ENCODE results near the gene AFAP1.

AFAP1 gene

DNA sequence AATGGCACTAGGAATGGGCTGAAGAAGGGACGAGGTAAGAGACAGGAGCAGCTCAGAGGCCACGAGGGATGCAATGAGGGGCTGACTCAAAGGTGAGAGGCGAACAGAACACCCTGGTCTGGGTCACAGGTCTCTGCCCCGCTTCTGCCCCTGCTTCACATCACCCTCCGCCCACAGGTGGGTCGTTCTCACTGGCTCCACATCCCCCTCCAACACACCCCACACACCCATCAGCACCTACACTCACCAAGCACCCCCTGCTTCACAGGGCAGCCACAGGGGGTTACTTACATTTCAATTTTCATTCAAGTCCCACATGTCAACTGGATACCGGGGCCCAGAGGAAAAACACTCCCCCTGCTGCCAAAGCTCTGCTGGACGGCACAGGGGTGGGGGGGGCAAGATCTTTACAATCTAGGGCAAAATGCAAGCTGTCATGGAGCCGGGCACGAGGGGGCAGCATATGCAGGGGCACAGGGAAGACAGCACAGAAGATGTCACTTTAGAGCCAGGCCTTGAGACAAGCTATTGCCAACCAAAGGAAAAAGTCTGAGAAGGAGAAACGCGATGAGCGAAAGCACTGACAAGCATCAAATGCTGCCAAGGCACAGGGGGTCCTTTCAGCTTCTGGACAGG, 94.0 kb downstream of the AFAP1 start:
- H3K4me3 ChIP-seq (ENCODE audit: low read depth, low read length) = no peak overlapping the region
- DNase-seq (ENCODE audit: low read depth) = no peak
- TF ChIP-seq, protein P1, sequence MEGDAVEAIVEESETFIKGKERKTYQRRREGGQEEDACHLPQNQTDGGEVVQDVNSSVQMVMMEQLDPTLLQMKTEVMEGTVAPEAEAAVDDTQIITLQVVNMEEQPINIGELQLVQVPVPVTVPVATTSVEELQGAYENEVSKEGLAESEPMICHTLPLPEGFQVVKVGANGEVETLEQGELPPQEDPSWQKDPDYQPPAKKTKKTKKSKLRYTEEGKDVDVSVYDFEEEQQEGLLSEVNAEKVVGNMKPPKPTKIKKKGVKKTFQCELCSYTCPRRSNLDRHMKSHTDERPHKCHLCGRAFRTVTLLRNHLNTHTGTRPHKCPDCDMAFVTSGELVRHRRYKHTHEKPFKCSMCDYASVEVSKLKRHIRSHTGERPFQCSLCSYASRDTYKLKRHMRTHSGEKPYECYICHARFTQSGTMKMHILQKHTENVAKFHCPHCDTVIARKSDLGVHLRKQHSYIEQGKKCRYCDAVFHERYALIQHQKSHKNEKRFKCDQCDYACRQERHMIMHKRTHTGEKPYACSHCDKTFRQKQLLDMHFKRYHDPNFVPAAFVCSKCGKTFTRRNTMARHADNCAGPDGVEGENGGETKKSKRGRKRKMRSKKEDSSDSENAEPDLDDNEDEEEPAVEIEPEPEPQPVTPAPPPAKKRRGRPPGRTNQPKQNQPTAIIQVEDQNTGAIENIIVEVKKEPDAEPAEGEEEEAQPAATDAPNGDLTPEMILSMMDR (IDR thresholded peaks at IDR 0.05; ENCODE audit: control insufficient read depth, extremely low read depth, insufficient read depth) = 0 out of 2 replicates have a peak, but pooled peaks have one; percentile 20

DNA sequence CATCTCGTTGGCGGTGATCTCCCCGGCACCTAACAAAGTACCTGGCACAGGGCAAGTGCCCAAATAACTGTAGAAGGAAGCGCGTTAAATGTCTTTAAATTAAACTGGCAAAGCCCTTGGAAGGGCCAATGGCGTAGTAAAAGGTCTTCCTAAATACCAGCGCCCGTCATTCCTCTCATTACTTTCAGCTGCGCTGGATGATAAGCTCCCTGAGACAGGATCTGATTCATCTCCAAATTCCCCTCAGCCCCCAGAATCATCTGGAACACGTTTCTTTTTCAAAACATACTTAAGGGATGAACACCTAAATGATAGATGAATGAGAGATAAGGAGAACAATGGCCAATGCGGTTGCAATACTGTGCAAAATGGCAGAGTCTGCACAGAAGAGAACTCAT, 95.1 kb downstream of the AFAP1 start:
- TF ChIP-seq, protein P1 (IDR thresholded peaks at IDR 0.05; ENCODE audit: control insufficient read depth, extremely low read depth, insufficient read depth) = no peak
- no peak for DNase-seq (ENCODE audit: low read depth)

DNA sequence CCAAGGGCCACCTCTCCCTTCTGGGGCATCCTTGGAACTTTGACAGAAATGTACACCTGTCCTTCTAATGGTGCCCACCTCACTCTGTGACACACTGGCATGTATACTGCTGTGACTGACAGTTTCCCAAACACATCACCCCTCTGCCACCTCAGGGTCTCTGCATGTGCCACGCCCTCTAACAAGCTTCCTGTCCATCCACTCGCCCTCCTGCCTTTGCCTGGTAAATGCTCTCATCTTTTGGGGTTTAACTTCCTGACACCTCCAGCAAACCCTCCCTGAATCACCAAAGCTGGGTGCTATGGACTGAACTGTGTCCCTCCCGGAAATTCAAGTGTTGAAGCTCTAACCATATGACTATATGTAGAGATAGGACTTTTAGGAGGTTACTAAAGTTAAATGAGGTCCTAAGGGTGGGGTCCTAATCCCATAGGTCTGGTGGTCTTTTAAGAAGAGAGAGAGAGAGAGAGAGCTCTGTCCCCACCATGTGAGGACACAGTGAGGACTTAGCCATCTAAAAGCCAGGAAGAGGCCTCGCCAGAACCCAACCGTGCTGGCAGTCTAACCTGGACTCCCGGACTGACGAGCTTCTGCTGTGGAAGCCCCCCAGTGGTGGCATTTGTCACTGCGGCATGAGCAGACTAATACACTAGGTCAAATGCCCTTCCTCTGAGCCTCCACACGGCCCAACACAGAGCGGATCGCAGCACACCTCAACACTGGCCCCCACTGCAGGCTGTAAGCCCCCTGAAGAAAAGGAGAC, 95.6 kb downstream of the AFAP1 start:
- TF ChIP-seq, protein P1 (IDR thresholded peaks at IDR 0.05; ENCODE audit: control insufficient read depth, extremely low read depth, insufficient read depth) = peak; percentile 54
- H3K4me3 ChIP-seq (ENCODE audit: low read depth, low read length) = no peak overlapping the region

More for the DNA sequence above, 95.1 kb downstream of the AFAP1 start:
- no peak overlapping the region for H3K4me3 ChIP-seq (ENCODE audit: low read depth, low read length)

DNA sequence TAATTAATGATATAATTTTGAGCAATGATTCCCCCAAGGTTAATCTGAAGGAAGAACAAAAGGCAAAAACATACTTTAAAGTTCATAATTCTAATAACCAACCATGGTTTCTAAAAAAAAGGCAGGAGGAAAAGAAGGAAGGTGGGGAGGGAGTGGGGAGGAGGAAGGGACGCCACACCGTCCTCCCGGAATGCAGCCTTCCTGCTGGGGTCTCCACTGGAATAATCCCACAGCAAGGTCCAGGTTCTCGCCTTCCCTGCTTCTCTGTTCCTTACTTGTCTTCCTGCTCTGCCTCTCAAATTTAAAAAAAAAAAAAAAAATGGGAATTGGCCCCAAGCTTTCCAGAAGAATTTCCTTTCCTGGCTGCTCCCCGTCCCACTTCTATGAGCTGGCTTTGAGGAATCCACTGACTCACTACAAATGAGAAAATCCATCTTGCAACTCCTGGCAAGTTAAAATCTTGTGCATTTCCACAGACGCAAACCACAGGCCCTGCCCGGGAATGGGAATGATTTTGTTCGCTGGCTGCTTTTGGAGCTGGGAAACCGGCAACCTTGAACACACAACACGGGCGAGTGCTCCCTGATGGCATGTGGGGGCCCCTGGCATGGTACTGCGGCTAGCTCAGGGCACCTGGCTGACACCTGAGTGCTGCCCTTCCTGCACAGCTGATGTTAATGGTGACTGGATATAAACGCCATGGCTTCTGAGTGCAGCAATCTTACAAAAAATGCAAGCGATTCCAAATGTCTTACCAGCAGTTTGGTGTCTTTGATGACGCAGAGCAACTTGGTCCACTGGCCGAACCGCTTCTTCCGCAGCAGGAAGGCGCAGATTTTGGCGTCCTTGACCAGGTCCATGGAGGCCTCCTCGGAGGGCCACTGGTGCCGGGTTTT, 97.0 kb downstream of the AFAP1 start:
- H3K4me3 ChIP-seq (ENCODE audit: low read depth, low read length) = no peak overlapping the region
- DNase-seq (ENCODE audit: low read depth) = no peak
- TF ChIP-seq, protein P1 (IDR thresholded peaks at IDR 0.05; ENCODE audit: control insufficient read depth, extremely low read depth, insufficient read depth) = no peak

More for the DNA sequence above, 95.6 kb downstream of the AFAP1 start:
- DNase-seq (ENCODE audit: low read depth) = peak; percentile 4

DNA sequence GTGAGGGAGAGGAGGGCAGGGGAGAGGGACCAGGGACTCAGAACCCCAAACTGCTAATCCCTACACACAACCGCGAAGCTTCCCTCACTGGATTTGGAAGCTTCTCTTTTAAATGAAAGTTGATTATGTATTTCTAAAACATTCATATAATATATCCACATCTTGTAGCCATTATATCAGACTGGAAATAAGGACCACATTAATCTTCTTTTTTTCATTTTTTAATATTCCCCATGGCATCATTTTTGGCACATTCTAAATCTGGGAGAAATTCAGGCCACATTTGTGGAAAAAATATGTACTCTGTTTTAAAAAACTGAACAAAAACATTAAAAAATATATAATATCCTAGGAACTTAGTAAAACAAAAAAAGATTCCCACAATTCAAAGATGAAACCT, 97.8 kb downstream of the AFAP1 start:
- TF ChIP-seq, protein P1 (IDR thresholded peaks at IDR 0.05; ENCODE audit: control insufficient read depth, extremely low read depth, insufficient read depth) = no peak
- no peak overlapping the region for H3K4me3 ChIP-seq (ENCODE audit: low read depth, low read length)
- DNase-seq (ENCODE audit: low read depth) = no peak

DNA sequence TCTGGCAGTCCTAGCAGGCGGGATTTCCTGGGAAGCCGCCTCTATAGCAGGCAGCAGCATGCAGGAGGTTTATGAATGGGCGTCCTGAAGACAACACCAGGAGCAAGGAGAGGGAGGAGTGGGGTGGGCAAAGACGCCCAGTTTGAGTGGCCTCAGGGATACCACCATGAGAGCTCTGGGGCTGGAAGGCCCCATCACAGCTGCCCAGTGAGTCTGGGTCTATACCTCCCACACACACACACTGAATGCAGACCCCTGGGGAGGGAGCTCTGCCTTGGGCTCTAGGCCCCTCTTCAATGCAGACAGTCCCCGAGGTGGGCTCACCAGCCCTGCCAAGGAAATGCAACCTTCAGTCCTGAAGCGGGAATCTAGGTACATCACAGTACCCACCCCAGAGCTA, 98.6 kb downstream of the AFAP1 start:
- no peak overlapping the region for H3K4me3 ChIP-seq (ENCODE audit: low read depth, low read length)
- TF ChIP-seq, protein P1 (IDR thresholded peaks at IDR 0.05; ENCODE audit: control insufficient read depth, extremely low read depth, insufficient read depth) = no peak
- no peak for DNase-seq (ENCODE audit: low read depth)

All from LNCaP clone FGC (cell line).